ENCODE measurements around the gene MARCHF3. TPM values are rescaled to one million over a fixed set of nuclear protein-coding genes. Genes with fewer than 3 reads are reported as not detected.

The MARCHF3 gene
- total and polyA plus RNA-seq, 2 of the 13 experiments (the other 11 are each of a cell fraction or from before 2014, with no cell fraction given): 4.8 to 11.9 TPM

DNA sequence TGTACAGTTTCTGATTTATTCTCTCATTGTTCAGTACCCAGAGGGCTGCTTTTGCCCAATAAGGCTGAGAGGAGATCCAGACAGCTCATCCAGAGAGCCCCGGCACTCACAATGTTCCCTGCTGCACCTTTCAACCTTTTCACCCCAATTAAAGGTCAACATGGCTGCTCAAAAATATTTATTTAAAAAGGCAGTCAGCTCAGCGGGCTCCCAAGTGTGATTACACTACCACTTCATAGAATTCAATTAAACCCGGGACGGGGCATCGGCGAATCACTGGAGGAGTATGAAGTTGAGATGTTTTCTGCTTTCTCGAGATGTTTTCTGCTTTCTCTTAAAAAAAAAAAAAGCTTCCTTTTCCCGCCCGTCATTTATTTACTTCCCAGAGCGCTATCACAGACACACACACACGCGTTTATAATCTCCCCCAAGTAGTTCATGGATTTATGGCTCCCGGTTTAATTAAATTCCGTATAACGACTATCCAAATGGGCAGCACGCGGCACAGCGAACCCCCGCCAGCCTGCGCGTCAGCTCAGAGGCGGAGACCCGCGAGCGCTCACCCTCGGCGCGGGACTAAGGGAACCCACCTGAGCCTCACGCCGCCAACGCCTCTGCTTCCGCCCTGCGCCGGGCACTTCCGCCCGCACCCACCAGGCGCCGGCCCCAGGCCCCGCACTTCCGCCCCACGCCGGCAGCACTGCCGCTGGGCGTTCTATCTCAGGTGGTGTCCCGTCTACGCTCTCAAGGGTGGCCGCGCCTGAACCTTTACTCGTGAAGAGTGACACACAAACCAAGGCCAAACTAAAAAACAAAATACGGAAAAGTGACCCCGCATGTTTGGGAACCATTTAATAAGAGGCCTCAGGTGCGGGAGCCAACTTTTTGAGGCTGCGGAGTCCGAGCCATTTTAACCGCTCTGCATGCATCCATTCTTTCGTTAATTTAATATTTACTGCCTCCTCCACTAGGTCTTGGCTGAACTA, 42.8 kb upstream of the MARCHF3 start, which contains the start of gene C5orf63 (continued):
- TF ChIP-seq ZNF569 (CRISPR knock-in tag; IDR thresholded peaks at IDR 0.05; ENCODE audit: borderline replicate concordance) (no peak), RFX1 (IDR thresholded peaks at IDR 0.05) (no peak), ZNF720 (CRISPR knock-in tag; IDR thresholded peaks at IDR 0.05) (no peak), SP1 (IDR thresholded peaks at IDR 0.05) (no peak), SP1 (CRISPR knock-in tag; IDR thresholded peaks at IDR 0.05) (no peak), CREB3 (CRISPR knock-in tag; IDR thresholded peaks at IDR 0.05) (0 out of 2 replicates have a peak, but pooled peaks have one; percentile 32), ZBTB21 (CRISPR knock-in tag; IDR thresholded peaks at IDR 0.05) (no peak), HINFP (CRISPR knock-in tag; IDR thresholded peaks at IDR 0.05; ENCODE audit: low read depth) (peak; percentile 64; the same call in 1 of the 2 replicates), KLF15 (CRISPR knock-in tag; IDR thresholded peaks at IDR 0.05; ENCODE audit: borderline replicate concordance) (no peak), RELA (CRISPR knock-in tag; IDR thresholded peaks at IDR 0.05) (no peak), ZNF24 (IDR thresholded peaks at IDR 0.05) (no peak), ZNF18 (CRISPR knock-in tag; IDR thresholded peaks at IDR 0.05; ENCODE audit: insufficient replicate concordance) (peak; percentile 51), POGZ (CRISPR knock-in tag; IDR thresholded peaks at IDR 0.05) (peak; percentile 85), MATR3 (CRISPR knock-in tag; IDR thresholded peaks at IDR 0.05) (no peak), ARHGAP35 (CRISPR knock-in tag; IDR thresholded peaks at IDR 0.05; ENCODE audit: borderline replicate concordance) (no peak), ZNF788 (CRISPR knock-in tag; IDR thresholded peaks at IDR 0.05; ENCODE audit: borderline replicate concordance) (peak; percentile 87), KDM6A (CRISPR knock-in tag; IDR thresholded peaks at IDR 0.05; ENCODE audit: low read depth) (no peak), ZSCAN25 (CRISPR knock-in tag; IDR thresholded peaks at IDR 0.05) (0 out of 2 replicates have a peak, but pooled peaks have one; percentile 66), E2F2 (CRISPR knock-in tag; IDR thresholded peaks at IDR 0.05; ENCODE audit: borderline replicate concordance) (peak; percentile 87; the same call in 1 of the 2 replicates), ASH2L (IDR thresholded peaks at IDR 0.05; ENCODE audit: insufficient read length, low read depth, low read length) (peak; percentile 68)
- TF ChIP-seq, protein P1, sequence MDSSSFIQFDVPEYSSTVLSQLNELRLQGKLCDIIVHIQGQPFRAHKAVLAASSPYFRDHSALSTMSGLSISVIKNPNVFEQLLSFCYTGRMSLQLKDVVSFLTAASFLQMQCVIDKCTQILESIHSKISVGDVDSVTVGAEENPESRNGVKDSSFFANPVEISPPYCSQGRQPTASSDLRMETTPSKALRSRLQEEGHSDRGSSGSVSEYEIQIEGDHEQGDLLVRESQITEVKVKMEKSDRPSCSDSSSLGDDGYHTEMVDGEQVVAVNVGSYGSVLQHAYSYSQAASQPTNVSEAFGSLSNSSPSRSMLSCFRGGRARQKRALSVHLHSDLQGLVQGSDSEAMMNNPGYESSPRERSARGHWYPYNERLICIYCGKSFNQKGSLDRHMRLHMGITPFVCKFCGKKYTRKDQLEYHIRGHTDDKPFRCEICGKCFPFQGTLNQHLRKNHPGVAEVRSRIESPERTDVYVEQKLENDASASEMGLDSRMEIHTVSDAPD (CRISPR knock-in tag; IDR thresholded peaks at IDR 0.05): no peak
